Sigmoid colon (tissue), 4 donors: Measurements from ENCODE around the gene SLC26A6.

Experiments
- CTCF ChIP-seq, 4 experiments: fragments of 450-650 bp in 3 of 4; fragments of 200-600 bp in 1 of 4; IDR thresholded peaks; one replicate each; pipeline ENCODE4 v1.5.1; 2016 to 2019; ENCODE audit warnings: antibody characterized with exemption in 4 of 4, mild to moderate bottlenecking in 3 of 4, moderate library complexity in 2 of 4
- POLR2A ChIP-seq, 2 donors: fragments of 450-650 bp; IDR thresholded peaks; one replicate each; pipeline ENCODE4 v1.6.1; 2016; ENCODE audit warnings: antibody characterized with exemption in 2 of 2, mild to moderate bottlenecking in 2 of 2, moderate library complexity in 2 of 2
- POLR2AphosphoS5 ChIP-seq, 4 donors: sonication (generic); formaldehyde crosslinking; IDR thresholded peaks; one replicate each; pipeline ENCODE4 v1.6.1; 2017; ENCODE audit warnings: antibody characterized with exemption in 4 of 4

GRCh38 chr3:48642605-48643004 is 7.3 kb upstream of the SLC26A6 start:
- TF ChIP-seq CTCF (IDR thresholded peaks at IDR 0.05) (no peak), POLR2AphosphoS5 (IDR thresholded peaks at IDR 0.05) (no peak), POLR2A (IDR thresholded peaks at IDR 0.05) (no peak)
